DOHH2 (cell line): ENCODE data around the gene NPLOC4.

Source experiments
- CTCF ChIP-seq: fragments of 200-600 bp; sonication (generic); IDR thresholded peaks from one replicate; pipeline ENCODE4 v1.5.1; 2014; ENCODE audit warnings: antibody characterized with exemption, mild to moderate bottlenecking, low read depth, low read length; ENCODE audit not compliant: poor library complexity, severe bottlenecking
- EZH2phosphoT487 ChIP-seq: fragments of 200-600 bp; sonication (generic); IDR thresholded peaks from 2 replicates; pipeline ENCODE4 v1.6.1; 2017; ENCODE audit warnings: borderline replicate concordance, mild to moderate bottlenecking, antibody characterized with exemption, low read length, moderate library complexity, mixed read lengths

GRCh38 chr17:81544281-81544974 is 92.5 kb downstream of the NPLOC4 start:
- TF ChIP-seq CTCF = no peak
- no peak for TF ChIP-seq EZH2phosphoT487
